B cell (primary cell): ENCODE results near the gene KLHL33.

ENCODE experiments used
- EZH2 ChIP-seq: IDR thresholded peaks from 2 replicates; pipeline ENCODE4 v1.6.1; 2012; ENCODE audit warnings: borderline replicate concordance, low read depth, mild to moderate bottlenecking, moderate library complexity, low read length; ENCODE audit not compliant: insufficient read depth, poor library complexity, severe bottlenecking
- TF ChIP-seq, protein P1 (sequence below): fragments of 200-600 bp; IDR thresholded peaks from one replicate; pipeline ENCODE4 v1.8.0; 2022; ENCODE audit warnings: antibody characterized with exemption, mild to moderate bottlenecking

DNA sequence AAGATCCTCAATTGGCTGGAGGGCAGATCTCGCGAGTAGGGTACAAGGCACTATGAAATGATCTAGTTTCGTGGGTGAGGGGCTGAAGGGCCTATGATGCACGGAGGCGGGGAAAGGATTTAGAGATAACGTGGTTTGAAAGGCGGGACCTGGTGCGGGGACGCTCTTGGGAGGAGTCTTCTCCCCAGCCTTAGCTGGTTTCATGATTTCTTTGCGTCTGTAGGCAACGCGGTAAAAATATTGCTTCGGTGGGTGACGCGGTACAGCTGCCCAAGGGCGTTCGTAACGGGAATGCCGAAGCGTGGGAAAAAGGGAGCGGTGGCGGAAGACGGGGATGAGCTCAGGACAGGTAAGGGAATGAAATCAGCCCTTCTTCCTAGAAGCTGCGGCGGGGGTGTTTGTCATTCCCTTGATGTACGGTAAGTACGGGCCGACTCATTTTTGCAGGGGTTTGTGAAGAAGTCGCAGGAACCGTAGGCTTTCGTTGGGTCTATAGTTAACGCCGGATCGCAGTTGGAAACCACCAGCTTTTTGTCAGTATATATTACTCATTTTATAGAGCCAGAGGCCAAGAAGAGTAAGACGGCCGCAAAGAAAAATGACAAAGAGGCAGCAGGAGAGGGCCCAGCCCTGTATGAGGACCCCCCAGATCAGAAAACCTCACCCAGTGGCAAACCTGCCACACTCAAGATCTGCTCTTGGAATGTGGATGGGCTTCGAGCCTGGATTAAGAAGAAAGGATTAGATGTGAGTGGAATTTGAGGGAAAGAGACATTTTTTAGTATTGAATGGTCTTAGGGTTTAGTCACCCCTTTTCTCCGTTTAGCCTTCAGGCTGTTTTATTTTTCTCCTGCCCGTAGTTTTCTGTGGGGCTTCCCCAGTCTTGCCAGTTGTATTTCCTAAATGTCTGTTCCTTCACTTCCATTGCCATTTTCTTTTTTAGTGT, 19.7 kb upstream of the KLHL33 start:
- TF ChIP-seq, protein P1, sequence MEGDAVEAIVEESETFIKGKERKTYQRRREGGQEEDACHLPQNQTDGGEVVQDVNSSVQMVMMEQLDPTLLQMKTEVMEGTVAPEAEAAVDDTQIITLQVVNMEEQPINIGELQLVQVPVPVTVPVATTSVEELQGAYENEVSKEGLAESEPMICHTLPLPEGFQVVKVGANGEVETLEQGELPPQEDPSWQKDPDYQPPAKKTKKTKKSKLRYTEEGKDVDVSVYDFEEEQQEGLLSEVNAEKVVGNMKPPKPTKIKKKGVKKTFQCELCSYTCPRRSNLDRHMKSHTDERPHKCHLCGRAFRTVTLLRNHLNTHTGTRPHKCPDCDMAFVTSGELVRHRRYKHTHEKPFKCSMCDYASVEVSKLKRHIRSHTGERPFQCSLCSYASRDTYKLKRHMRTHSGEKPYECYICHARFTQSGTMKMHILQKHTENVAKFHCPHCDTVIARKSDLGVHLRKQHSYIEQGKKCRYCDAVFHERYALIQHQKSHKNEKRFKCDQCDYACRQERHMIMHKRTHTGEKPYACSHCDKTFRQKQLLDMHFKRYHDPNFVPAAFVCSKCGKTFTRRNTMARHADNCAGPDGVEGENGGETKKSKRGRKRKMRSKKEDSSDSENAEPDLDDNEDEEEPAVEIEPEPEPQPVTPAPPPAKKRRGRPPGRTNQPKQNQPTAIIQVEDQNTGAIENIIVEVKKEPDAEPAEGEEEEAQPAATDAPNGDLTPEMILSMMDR = no peak
- no peak for TF ChIP-seq EZH2
